IMR-90 (cell line): ENCODE data around the gene TMEM229A. TPM values are rescaled to one million over a fixed set of nuclear protein-coding genes. Genes with fewer than 3 reads are reported as not detected.

Experiments
- ATAC-seq: fragments of 200-7000 bp; cut with Tn5 transposase; 2 replicates; pipeline ENCODE4 v1.9.1; 2020; ENCODE audit warnings: low read depth, mild to moderate bottlenecking, moderate library complexity
- BruUV-seq: library from RNA; stranded (reverse); fragments of 400-500 nt; replicated peaks from 2 replicates; lab custom pipeline; 2021; lab: Mats Ljungman, UMichigan
- CTCF ChIA-PET: fragments of 300-600 bp; formaldehyde crosslinking; extraction: SDS; loops from one replicate; lab custom pipeline; 2021; ENCODE audit warnings: antibody characterized with exemption; lab: Yijun Ruan, JAX
- POLR2A ChIA-PET: fragments of 300-600 bp; sonication (Branson Sonifier 250); formaldehyde crosslinking; loops from one replicate; lab custom pipeline; 2022; ENCODE audit warnings: antibody characterized with exemption; ENCODE audit not compliant: unreplicated experiment; lab: Charles Lee
- DNase-seq: peaks from one replicate; pipeline ENCODE4 v3.0.0; 2013
- H2AFZ ChIP-seq: replicated peaks from 2 replicates; pipeline ENCODE3; 2013; ENCODE audit warnings: low read length, mild to moderate bottlenecking; ENCODE audit not compliant: poor library complexity
- H2AK5ac ChIP-seq: 2 replicates; pipeline ENCODE4 v1.6.1; 2013; ENCODE audit warnings: low read depth, low read length, inconsistent platforms
- H2AK9ac ChIP-seq: replicated peaks from 2 replicates; pipeline ENCODE3; 2013; ENCODE audit warnings: mild to moderate bottlenecking, low read depth, low read length, moderate library complexity; ENCODE audit not compliant: poor library complexity
- H2BK120ac ChIP-seq: 2 replicates; pipeline ENCODE4 v1.6.1; 2013; ENCODE audit warnings: low read depth, low read length, inconsistent platforms
- H2BK15ac ChIP-seq: 3 replicates; pipeline ENCODE4 v1.6.1; 2013; ENCODE audit warnings: low read depth, low read length, inconsistent platforms
- H2BK20ac ChIP-seq: 2 replicates; pipeline ENCODE4 v1.6.1; 2013; ENCODE audit warnings: low read depth, mild to moderate bottlenecking, inconsistent platforms, low read length, moderate library complexity
- H2BK5ac ChIP-seq: 2 replicates; pipeline ENCODE4 v1.6.1; 2013; ENCODE audit warnings: mild to moderate bottlenecking, low read depth, low read length, inconsistent platforms; ENCODE audit not compliant: poor library complexity, severe bottlenecking
- H3K14ac ChIP-seq: replicated peaks from 2 replicates; pipeline ENCODE4 v1.6.1; 2013; ENCODE audit warnings: low read depth, low read length, inconsistent platforms
- H3K18ac ChIP-seq: 2 replicates; pipeline ENCODE4 v1.6.1; 2013; ENCODE audit warnings: low read depth, low read length, control low read depth
- H3K23ac ChIP-seq: 2 replicates; pipeline ENCODE4 v1.6.1; 2013; ENCODE audit warnings: low read depth, low read length, inconsistent platforms
- H3K27ac ChIP-seq: 2 replicates; pipeline ENCODE4 v1.5.1; 2013; ENCODE audit warnings: mild to moderate bottlenecking, control low read depth, low read length; ENCODE audit not compliant: insufficient read depth
- H3K27me3 ChIP-seq: 2 replicates; pipeline ENCODE4 v1.6.1; 2013; ENCODE audit warnings: low read length; ENCODE audit not compliant: control insufficient read depth, insufficient read depth
- H3K36me3 ChIP-seq: 2 replicates; pipeline ENCODE4 v1.6.1; 2013; ENCODE audit warnings: low read length, mixed read lengths; ENCODE audit not compliant: control insufficient read depth, insufficient read depth
- H3K4ac ChIP-seq: 2 replicates; pipeline ENCODE4 v1.6.1; 2013; ENCODE audit warnings: low read depth, low read length, inconsistent platforms
- H3K4me1 ChIP-seq: 2 replicates; pipeline ENCODE4 v1.6.1; 2013; ENCODE audit warnings: low read length, mixed read lengths; ENCODE audit not compliant: control insufficient read depth, insufficient read depth
- H3K4me2 ChIP-seq: 2 replicates; pipeline ENCODE4 v1.6.1; 2013; ENCODE audit warnings: low read depth, mild to moderate bottlenecking, control low read depth, low read length, moderate library complexity
- H3K4me3 ChIP-seq: 2 replicates; pipeline ENCODE4 v1.5.1; 2013; ENCODE audit warnings: low read depth, mild to moderate bottlenecking, control low read depth, low read length, moderate library complexity; ENCODE audit not compliant: insufficient read depth
- H3K56ac ChIP-seq: 2 replicates; pipeline ENCODE4 v1.6.1; 2013; ENCODE audit warnings: low read length, inconsistent platforms; ENCODE audit not compliant: insufficient read depth; ENCODE audit errors: extremely low read depth
- H3K79me1 ChIP-seq, 2 experiments: 2 replicates each; pipeline ENCODE4 v1.6.1; 2013; ENCODE audit warnings: low read length in 2 of 2, inconsistent platforms in 1 of 2, low read depth in 1 of 2
- H3K9ac ChIP-seq: 2 replicates; pipeline ENCODE4 v1.6.1; 2013; ENCODE audit warnings: low read depth, low read length, control low read depth
- H3K9me1 ChIP-seq: 2 replicates; pipeline ENCODE4 v1.6.1; 2013; ENCODE audit warnings: low read length, inconsistent platforms; ENCODE audit not compliant: insufficient read depth
- H3K9me3 ChIP-seq: 2 replicates; pipeline ENCODE4 v1.6.1; 2013; ENCODE audit warnings: low read length; ENCODE audit not compliant: control insufficient read depth, insufficient read depth
- H4K20me1 ChIP-seq: 2 replicates; pipeline ENCODE4 v1.6.1; 2013; ENCODE audit warnings: low read length, inconsistent platforms; ENCODE audit not compliant: insufficient read depth
- H4K5ac ChIP-seq: 2 replicates; pipeline ENCODE4 v1.6.1; 2013; ENCODE audit warnings: mild to moderate bottlenecking, low read depth, low read length, control low read depth
- H4K8ac ChIP-seq, 2 experiments: 2 replicates each; pipeline ENCODE4 v1.6.1; 2013; ENCODE audit warnings: low read depth in 2 of 2, low read length in 2 of 2, control low read depth in 1 of 2, inconsistent platforms in 1 of 2
- H4K91ac ChIP-seq: 2 replicates; pipeline ENCODE4 v1.6.1; 2013; ENCODE audit warnings: low read depth, low read length, inconsistent platforms; ENCODE audit not compliant: insufficient read depth
- BHLHE40 ChIP-seq: fragments of 150-350 bp; IDR thresholded peaks from 2 replicates; pipeline ENCODE4 v1.6.1; 2016; ENCODE audit warnings: mild to moderate bottlenecking, low read depth, low read length
- CEBPB ChIP-seq: IDR thresholded peaks from 2 replicates; pipeline ENCODE4 v1.6.1; 2012; ENCODE audit warnings: low read depth, low read length, improper control_type of control experiment
- CHD1 ChIP-seq: IDR thresholded peaks from 2 replicates; pipeline ENCODE4 v1.6.1; 2012; ENCODE audit warnings: low read depth, low read length, improper control_type of control experiment
- CTCF ChIP-seq: conservative IDR thresholded peaks from 2 replicates; pipeline ENCODE4 v1.5.1; 2012; ENCODE audit warnings: mild to moderate bottlenecking, low read depth, low read length, improper control_type of control experiment
- ELK1 ChIP-seq: fragments of 150-350 bp; IDR thresholded peaks from 2 replicates; pipeline ENCODE4 v1.6.1; 2016; ENCODE audit warnings: low read depth, mild to moderate bottlenecking, low read length, moderate library complexity, borderline replicate concordance
- FOS ChIP-seq: fragments of 150-350 bp; IDR thresholded peaks from 2 replicates; pipeline ENCODE4 v1.6.1; 2016; ENCODE audit warnings: low read depth, low read length
- MAFK ChIP-seq: IDR thresholded peaks from 2 replicates; pipeline ENCODE4 v1.6.1; 2012; ENCODE audit warnings: low read depth, low read length, improper control_type of control experiment
- MAZ ChIP-seq: IDR thresholded peaks from 2 replicates; pipeline ENCODE4 v1.6.1; 2012; ENCODE audit warnings: low read depth, mild to moderate bottlenecking, low read length, improper control_type of control experiment, moderate library complexity, borderline replicate concordance
- MXI1 ChIP-seq: IDR thresholded peaks from 2 replicates; pipeline ENCODE4 v1.6.1; 2012; ENCODE audit warnings: low read depth, mild to moderate bottlenecking, low read length, moderate library complexity, borderline replicate concordance
- NFE2L2 ChIP-seq: fragments of 150-350 bp; IDR thresholded peaks from 2 replicates; pipeline ENCODE4 v1.6.1; 2016; ENCODE audit warnings: low read depth, mild to moderate bottlenecking, low read length
- POLR2A ChIP-seq: IDR thresholded peaks from 2 replicates; pipeline ENCODE4 v1.6.1; 2012; ENCODE audit warnings: mild to moderate bottlenecking, low read depth, low read length
- RAD21 ChIP-seq: IDR thresholded peaks from 2 replicates; pipeline ENCODE4 v1.6.1; 2012; ENCODE audit warnings: low read length, improper control_type of control experiment
- RCOR1 ChIP-seq: IDR thresholded peaks from 2 replicates; pipeline ENCODE4 v1.6.1; 2012; ENCODE audit warnings: mild to moderate bottlenecking, low read length, improper control_type of control experiment; ENCODE audit not compliant: insufficient replicate concordance
- RFX5 ChIP-seq: IDR thresholded peaks from 2 replicates; pipeline ENCODE4 v1.8.0; 2012; ENCODE audit warnings: low read depth, mild to moderate bottlenecking, low read length, moderate library complexity
- SMC3 ChIP-seq: fragments of 150-350 bp; IDR thresholded peaks from 2 replicates; pipeline ENCODE4 v1.6.1; 2016; ENCODE audit warnings: low read depth, mild to moderate bottlenecking, antibody characterized with exemption, low read length, moderate library complexity
- USF2 ChIP-seq: fragments of 150-350 bp; IDR thresholded peaks from 2 replicates; pipeline ENCODE4 v1.6.1; 2017; ENCODE audit warnings: mild to moderate bottlenecking, antibody characterized with exemption, low read length, low read depth
- WGBS, 2 experiments: methylation state at CpG; one replicate each; pipeline versions ENCODE4 v1.1.5 to v1.1.7; 2013; ENCODE audit warnings: missing lambda C conversion rate in 2 of 2; ENCODE audit not compliant: insufficient read length in 1 of 2; ENCODE audit errors: extremely low coverage in 2 of 2; 5-methylcytosine and 5-hydroxymethylcytosine counted together
- dilution Hi-C: fragments of 300-500 bp; cut with HindIII; formaldehyde crosslinking; loops from one replicate; pipeline ENCODE4 v1.14.3; 2018; ENCODE audit warnings: low sequenced_read_pairs; ENCODE audit not compliant: unreplicated experiment
- in situ Hi-C: fragments of 300-500 bp; cut with MboI; formaldehyde crosslinking; loops from 3 replicates; pipeline ENCODE4 v1.14.3; 2019; ENCODE audit warnings: low sequenced_read_pairs, inconsistent platforms, mixed read lengths
- intact Hi-C: fragments of 100-400 bp; cut with micrococcal nuclease; formaldehyde crosslinking; loops from 2 replicates; pipeline ENCODE4 v1.10.0; 2022
- polyA plus RNA-seq, 3 experiments: library from polyadenylated mRNA; depleted of rRNA; stranded (reverse); fragments of >200 nt; gene quantifications; 2 replicates each; pipeline ENCODE4 v1.2.3, GENCODE V29; 2012; ENCODE audit warnings: low replicate concordance in 1 of 3
- total RNA-seq: library from RNA; depleted of rRNA; stranded (reverse); fragments of >200 nt; gene quantifications from 2 replicates; pipeline ENCODE4 v1.2.3, GENCODE V29; 2012

TMEM229A gene
- total and polyA plus RNA-seq, 2 of the 4 experiments (the other 2 are of a cell fraction) = not detected

GRCh38 chr7:124022551-124022950 is 10.3 kb downstream of the TMEM229A start:
- Histone ChIP-seq H3K4me3 (no peak overlapping the region), H3K4ac (no peak overlapping the region), H2BK5ac (no peak overlapping the region), H2AFZ (no peak overlapping the region), H3K23ac (no peak overlapping the region), H4K5ac (no peak overlapping the region), H4K8ac (no peak overlapping the region), H3K4me1 (no peaks in the 10 kb centered on the region), H3K18ac (no peak overlapping the region), H3K4me2 (no peak overlapping the region), H2BK120ac (no peak overlapping the region), H2AK5ac (no peak overlapping the region), H4K20me1 (no peaks in the 10 kb centered on the region), H4K91ac (no peak overlapping the region), H3K14ac (no peak overlapping the region), H3K36me3 (no peaks in the 10 kb centered on the region), H3K56ac (no peak overlapping the region), H3K9ac (no peak overlapping the region), H3K9me3 (no peaks in the 10 kb centered on the region), H3K27me3 (no peaks in the 10 kb centered on the region), H3K79me1 (no peaks in the 10 kb centered on the region), H2AK9ac (no peak overlapping the region), H3K27ac (no peak overlapping the region), H2BK20ac (no peak overlapping the region), H2BK15ac (no peak overlapping the region), H3K9me1 (no peaks in the 10 kb centered on the region)
- BruUV-seq = no TSS peak
- in situ Hi-C loops = no loop called here
- ATAC-seq (no peak), DNase-seq (no peak)
- WGBS, 2 experiments = no CpG with 5 or more reads among the region's 1 CpG
- ChIA-PET POLR2A (no interaction called here), CTCF (no interaction called here)
- dilution Hi-C loops = no loop called here
- intact Hi-C loops = no loop called here
- TF ChIP-seq USF2 = no peak
- TF ChIP-seq FOS = no peak
- no peak for TF ChIP-seq MXI1
- TF ChIP-seq MAZ = no peak
- TF ChIP-seq BHLHE40 = no peak
- TF ChIP-seq CTCF = no peak
- no peak for TF ChIP-seq POLR2A
- no peak for TF ChIP-seq RFX5
- no peak for TF ChIP-seq NFE2L2
- TF ChIP-seq CHD1 = no peak
- TF ChIP-seq RAD21 = no peak
- no peak for TF ChIP-seq MAFK
- TF ChIP-seq SMC3 = no peak
- TF ChIP-seq CEBPB = no peak
- no peak for TF ChIP-seq ELK1
- no peak for TF ChIP-seq RCOR1
